H7 (cell line): ENCODE measurements around the gene SLC17A7. TPM values are rescaled to one million over a fixed set of nuclear protein-coding genes. Genes with fewer than 3 reads are reported as not detected.

Experiments
- DNase-seq: peaks from one replicate; pipeline ENCODE4 v3.0.0; 2012
- H3K27me3 ChIP-seq: 2 replicates; pipeline ENCODE4 v1.6.0; 2011; ENCODE audit warnings: mild to moderate bottlenecking, low read length; ENCODE audit not compliant: control insufficient read depth, insufficient read depth
- H3K36me3 ChIP-seq: replicated peaks from 2 replicates; pipeline ENCODE4 v1.5.1; 2011; ENCODE audit warnings: low read length; ENCODE audit not compliant: control insufficient read depth, insufficient read depth
- H3K4me3 ChIP-seq: 2 replicates; pipeline ENCODE4 v1.5.1; 2011; ENCODE audit warnings: low read depth, mild to moderate bottlenecking, control low read depth, low read length, moderate library complexity; ENCODE audit not compliant: insufficient read depth
- total RNA-seq: library from RNA; depleted of rRNA; stranded (reverse); fragments of >200 nt; shearing (Covaris generic); gene quantifications from 2 replicates; pipeline ENCODE4 v1.2.3, GENCODE V29; 2014; rRNA removed

SLC17A7 gene
- total RNA-seq, 1 experiment from 2014 or later, result 0.14 TPM

GRCh38 chr19:49383599-49383998 is 57.7 kb downstream of the SLC17A7 start:
- H3K36me3 ChIP-seq, result no peaks in the 10 kb centered on the region
- DNase-seq, result no peak
- no peaks in the 10 kb centered on the region for H3K27me3 ChIP-seq
- no peak overlapping the region for H3K4me3 ChIP-seq

- H3K27me3 ChIP-seq, result no peaks in the 10 kb centered on the region
- H3K4me3 ChIP-seq, result no peak overlapping the region
- no peaks in the 10 kb centered on the region for H3K36me3 ChIP-seq
- no peak for DNase-seq
These were observed 58.7 kb downstream of the SLC17A7 start for GRCh38 chr19:49382639-49383038.

- H3K36me3 ChIP-seq, result no peaks in the 10 kb centered on the region
- DNase-seq, result no peak
- no peaks in the 10 kb centered on the region for H3K27me3 ChIP-seq
- H3K4me3 ChIP-seq, result no peak overlapping the region
These were observed 60.9 kb downstream of the SLC17A7 start for GRCh38 chr19:49380391-49380790.

Other genes starting within 250 kb of the SLC17A7 start
- gene SLC6A16, start 116.3 kb downstream of the SLC17A7 start, total RNA-seq, result 0.24 and 4.3 TPM in 2 replicates
- gene CD37, start 106.1 kb downstream of the SLC17A7 start, total RNA-seq, result 0.44 TPM in 1 of 2 replicates, not detected in the other
- 110 and 155 TPM in 2 replicates for gene TEAD2, start 79.1 kb downstream of the SLC17A7 start, total RNA-seq
- gene DKKL1, start 77.7 kb downstream of the SLC17A7 start, total RNA-seq, result 3.6 and 4.3 TPM in 2 replicates
- gene KASH5, start 53.3 kb downstream of the SLC17A7 start, total RNA-seq, result 0.21 and 0.26 TPM in 2 replicates
- gene PTH2, start 18.1 kb downstream of the SLC17A7 start, total RNA-seq, result not detected in 2 replicates
- not detected in 2 replicates for gene GFY, start 16.1 kb downstream of the SLC17A7 start, total RNA-seq
- 172 and 194 TPM in 2 replicates for gene PIH1D1, start 10.3 kb upstream of the SLC17A7 start, total RNA-seq
- 55.5 and 62.2 TPM in 2 replicates for gene ALDH16A1, start 11.7 kb upstream of the SLC17A7 start, total RNA-seq
- 0.55 and 1.6 TPM in 2 replicates for gene FLT3LG, start 32.7 kb upstream of the SLC17A7 start, total RNA-seq
- gene RPL13A, start 46.1 kb upstream of the SLC17A7 start, total RNA-seq, result 4,136 and 6,335 TPM in 2 replicates
- gene RPS11, start 54.9 kb upstream of the SLC17A7 start, total RNA-seq, result 2,449 and 2,647 TPM in 2 replicates
- gene FCGRT, start 71.1 kb upstream of the SLC17A7 start, total RNA-seq, result 28.5 and 36.9 TPM in 2 replicates
- gene RCN3, start 86.5 kb upstream of the SLC17A7 start, total RNA-seq, result 28.2 and 29.2 TPM in 2 replicates
- 102 and 142 TPM in 2 replicates for gene NOSIP, start 139.0 kb upstream of the SLC17A7 start, total RNA-seq
- gene PRRG2, start 139.8 kb upstream of the SLC17A7 start, total RNA-seq, result 0.55 and 1.2 TPM in 2 replicates
- 8.2 and 10.8 TPM in 2 replicates for gene PRR12, start 149.7 kb upstream of the SLC17A7 start, total RNA-seq
- 13.3 and 20.1 TPM in 2 replicates for gene RRAS, start 198.6 kb upstream of the SLC17A7 start, total RNA-seq
- gene SCAF1, start 200.7 kb upstream of the SLC17A7 start, total RNA-seq, result 32.9 and 37.0 TPM in 2 replicates
- 107 and 108 TPM in 2 replicates for gene IRF3, start 224.3 kb upstream of the SLC17A7 start, total RNA-seq
- gene BCL2L12, start 224.4 kb upstream of the SLC17A7 start, total RNA-seq, result 34.3 and 42.5 TPM in 2 replicates
- 690 and 848 TPM in 2 replicates for gene PRMT1, start 235.7 kb upstream of the SLC17A7 start, total RNA-seq
- 1.4 and 1.8 TPM in 2 replicates for gene ADM5, start 248.1 kb upstream of the SLC17A7 start, total RNA-seq
- 25.8 and 28.9 TPM in 2 replicates for gene CPT1C, start 249.6 kb upstream of the SLC17A7 start, total RNA-seq